NB4 (cell line): Measurements from ENCODE around the gene RCAN3.
"Not testable (repeated sequence)": the region's sequence is repeated elsewhere in the genome, so short reads cannot be mapped to it uniquely, and the experiment has no call there.

Experiments used
- MYC ChIP-seq: IDR thresholded peaks from 2 replicates; pipeline ENCODE4 v1.6.1; 2011; ENCODE audit warnings: low read depth, low read length
- POLR2A ChIP-seq: IDR thresholded peaks from 2 replicates; pipeline ENCODE4 v1.6.1; 2011; ENCODE audit warnings: mild to moderate bottlenecking; ENCODE audit not compliant: insufficient read length; ENCODE audit errors: extremely low read depth
- TF ChIP-seq, protein P1 (sequence below): IDR thresholded peaks from one replicate; pipeline ENCODE4 v1.5.1; 2012; ENCODE audit warnings: low read depth, low read length
- TF ChIP-seq, protein P2 (sequence below): IDR thresholded peaks from 2 replicates; pipeline ENCODE4 v1.6.1; 2011; ENCODE audit warnings: low read depth, low read length

DNA sequence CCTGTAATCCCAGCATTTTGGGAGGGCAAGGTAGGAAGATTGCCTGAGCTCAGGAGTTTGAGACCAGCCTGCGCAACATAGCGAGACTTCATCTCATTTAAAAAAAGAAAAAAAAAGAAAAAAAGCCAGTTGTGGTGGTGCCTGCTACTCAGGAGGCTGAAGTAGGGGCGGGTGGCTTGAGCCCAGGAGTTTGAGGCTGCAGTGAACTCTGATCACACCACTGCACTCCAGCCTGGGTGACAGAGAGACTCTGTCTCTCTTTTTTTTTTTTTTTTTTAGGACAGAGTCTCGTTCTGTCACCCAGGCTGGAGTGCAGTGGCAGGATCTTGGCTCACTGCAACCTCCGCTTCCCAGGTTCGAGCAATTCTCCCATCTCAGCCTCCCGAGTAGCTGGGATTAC lies 26.7 kb downstream of the RCAN3 start:
- TF ChIP-seq POLR2A, MYC: not testable (repeated sequence)
- TF ChIP-seq, protein P1, sequence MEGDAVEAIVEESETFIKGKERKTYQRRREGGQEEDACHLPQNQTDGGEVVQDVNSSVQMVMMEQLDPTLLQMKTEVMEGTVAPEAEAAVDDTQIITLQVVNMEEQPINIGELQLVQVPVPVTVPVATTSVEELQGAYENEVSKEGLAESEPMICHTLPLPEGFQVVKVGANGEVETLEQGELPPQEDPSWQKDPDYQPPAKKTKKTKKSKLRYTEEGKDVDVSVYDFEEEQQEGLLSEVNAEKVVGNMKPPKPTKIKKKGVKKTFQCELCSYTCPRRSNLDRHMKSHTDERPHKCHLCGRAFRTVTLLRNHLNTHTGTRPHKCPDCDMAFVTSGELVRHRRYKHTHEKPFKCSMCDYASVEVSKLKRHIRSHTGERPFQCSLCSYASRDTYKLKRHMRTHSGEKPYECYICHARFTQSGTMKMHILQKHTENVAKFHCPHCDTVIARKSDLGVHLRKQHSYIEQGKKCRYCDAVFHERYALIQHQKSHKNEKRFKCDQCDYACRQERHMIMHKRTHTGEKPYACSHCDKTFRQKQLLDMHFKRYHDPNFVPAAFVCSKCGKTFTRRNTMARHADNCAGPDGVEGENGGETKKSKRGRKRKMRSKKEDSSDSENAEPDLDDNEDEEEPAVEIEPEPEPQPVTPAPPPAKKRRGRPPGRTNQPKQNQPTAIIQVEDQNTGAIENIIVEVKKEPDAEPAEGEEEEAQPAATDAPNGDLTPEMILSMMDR: not testable (repeated sequence)
- TF ChIP-seq, protein P2, sequence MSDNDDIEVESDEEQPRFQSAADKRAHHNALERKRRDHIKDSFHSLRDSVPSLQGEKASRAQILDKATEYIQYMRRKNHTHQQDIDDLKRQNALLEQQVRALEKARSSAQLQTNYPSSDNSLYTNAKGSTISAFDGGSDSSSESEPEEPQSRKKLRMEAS: not testable (repeated sequence)
